ENCODE measurements around the gene CLPX. TPM values are rescaled to one million over a fixed set of nuclear protein-coding genes. Genes with fewer than 3 reads are reported as not detected.

The CLPX gene
- total RNA-seq, 2 experiments from 2014 or later = 76.7 to 77.4 TPM

DNA sequence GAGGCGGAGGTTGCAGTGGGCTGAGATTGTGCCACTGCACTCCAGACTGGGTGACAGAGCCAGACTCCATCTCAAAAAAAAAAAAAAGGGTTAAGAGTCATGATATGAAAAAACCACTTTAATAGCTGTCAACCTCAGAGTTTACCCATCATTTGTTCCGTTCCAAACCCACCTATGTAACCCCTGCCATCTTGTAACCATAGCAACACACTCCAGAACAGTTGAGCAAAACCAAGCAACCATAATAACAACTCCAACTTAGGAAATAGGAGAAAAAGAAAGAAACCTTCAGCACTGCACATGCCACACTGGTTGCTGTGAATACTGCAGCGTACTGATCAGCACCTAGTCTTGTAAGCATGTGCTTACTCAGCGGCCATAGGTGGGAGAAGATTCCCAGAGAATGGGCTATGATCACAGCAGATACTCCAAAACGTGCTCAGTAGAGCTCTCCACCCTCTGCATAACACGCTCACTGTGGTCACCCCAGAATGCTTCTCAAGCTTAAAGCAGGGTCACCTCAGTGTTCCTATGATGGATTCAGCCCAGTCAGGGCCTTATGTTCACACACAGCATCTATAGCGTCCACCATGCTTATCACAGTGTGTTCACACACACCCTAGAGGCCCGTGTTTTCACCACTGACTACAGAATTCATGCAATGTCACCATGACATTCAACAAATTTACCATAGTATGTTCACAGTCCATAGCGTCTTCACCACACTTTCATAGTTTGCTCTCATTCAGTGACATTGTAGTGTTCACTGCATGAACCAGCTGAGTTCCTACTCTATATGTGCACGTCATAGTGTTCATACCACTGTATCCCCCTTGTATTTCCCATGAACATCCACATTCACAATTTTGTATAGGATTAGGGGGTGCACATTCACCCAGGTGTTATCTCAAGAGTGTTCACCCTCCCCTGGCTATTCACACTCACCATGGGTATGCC is 32.7 kb upstream of the CLPX start:
- DNase-seq = peak; percentile 12
- Mint-ChIP-seq H3K27ac (no peak overlapping the region), H3K9me3 (no peaks in the 10 kb centered on the region), H3K27me3 (peaks cover 1% of the 10 kb centered on the region), H3K36me3 (ENCODE audit: low read depth) (no peaks in the 10 kb centered on the region), H3K4me1 (ENCODE audit: low read depth) (peaks cover 19% of the 10 kb centered on the region), H3K4me3 (peak overlapping the region; percentile 7)
- peak; percentile 71 for ATAC-seq
- POLR2A ChIA-PET = interaction anchor here (0.7 to 4.4 kb wide), 3 partner anchors 67 to 87 kb away, joined by 3 to 12 read pairs (median 3); partner anchors contain the start of gene RNU5B-1
- CTCF ChIA-PET = interaction anchor here (1.6 kb wide), 1 partner anchor 116 kb away, joined by 3 read pairs; no protein-coding TSS in a partner anchor
- TF ChIP-seq CTCF (IDR thresholded peaks at IDR 0.05) = no peak
- intact Hi-C loops (cut with micrococcal nuclease) = no loop called here

GRCh38 chr15:65215496-65215895 is 30.4 kb upstream of the CLPX start:
- DNase-seq = no peak
- TF ChIP-seq CTCF (IDR thresholded peaks at IDR 0.05) = no peak
- intact Hi-C loops (cut with micrococcal nuclease) = no loop called here

DNA sequence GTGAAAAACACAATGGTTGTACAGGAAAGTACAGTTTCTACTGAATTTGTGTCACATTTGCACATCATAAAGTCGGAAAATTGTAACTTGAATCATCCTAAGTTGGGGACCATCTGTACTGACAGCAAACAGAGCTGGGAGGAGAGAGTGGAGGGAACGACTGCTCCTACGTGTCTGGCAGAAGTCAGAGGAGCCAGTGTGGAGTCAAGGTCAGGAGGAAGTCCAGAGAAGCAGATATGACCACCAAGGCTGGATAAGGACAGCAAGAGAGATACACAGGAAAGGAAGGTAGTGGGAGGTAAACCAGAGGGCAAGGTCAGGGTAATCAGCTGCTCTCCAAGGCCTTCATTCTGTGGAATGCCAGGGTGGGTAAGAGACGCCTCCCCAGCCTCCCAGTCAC is 28.9 kb upstream of the CLPX start:
- Mint-ChIP-seq H3K36me3 (ENCODE audit: low read depth) (no peaks in the 10 kb centered on the region), H3K27me3 (peaks cover 1% of the 10 kb centered on the region), H3K4me3 (no peak overlapping the region), H3K9me3 (no peaks in the 10 kb centered on the region), H3K4me1 (ENCODE audit: low read depth) (peaks cover 20% of the 10 kb centered on the region), H3K27ac (no peak overlapping the region)
- intact Hi-C loops (cut with micrococcal nuclease) = no loop called here
- no peak for ATAC-seq
- no peak for DNase-seq
- no peak for TF ChIP-seq CTCF (IDR thresholded peaks at IDR 0.05)
- ChIA-PET POLR2A (interaction anchor here (1.4 kb wide), 1 partner anchor 84 kb away, joined by 3 read pairs; no protein-coding TSS in a partner anchor), CTCF (interaction anchor here (0.6 to 0.9 kb wide), 2 partner anchors 84 to 428 kb away, joined by 3 read pairs; no protein-coding TSS in a partner anchor)

More at GRCh38 chr15:65215496-65215895, 30.4 kb upstream of the CLPX start:
- Mint-ChIP-seq H3K9me3 (no peaks in the 10 kb centered on the region), H3K4me3 (no peak overlapping the region), H3K27ac (no peak overlapping the region), H3K27me3 (peaks cover 1% of the 10 kb centered on the region), H3K4me1 (ENCODE audit: low read depth) (peaks cover 24% of the 10 kb centered on the region), H3K36me3 (ENCODE audit: low read depth) (no peaks in the 10 kb centered on the region)
- no peak for ATAC-seq
- POLR2A ChIA-PET = interaction anchor here (0.9 to 1.4 kb wide), 2 partner anchors 82 to 89 kb away, joined by 3 read pairs; partner anchors contain the start of gene RNU5B-1
- CTCF ChIA-PET = interaction anchor here (0.6 to 1.2 kb wide), 3 partner anchors 28 to 82 kb away, joined by 3 to 5 read pairs (median 3); no protein-coding TSS in a partner anchor

DNA sequence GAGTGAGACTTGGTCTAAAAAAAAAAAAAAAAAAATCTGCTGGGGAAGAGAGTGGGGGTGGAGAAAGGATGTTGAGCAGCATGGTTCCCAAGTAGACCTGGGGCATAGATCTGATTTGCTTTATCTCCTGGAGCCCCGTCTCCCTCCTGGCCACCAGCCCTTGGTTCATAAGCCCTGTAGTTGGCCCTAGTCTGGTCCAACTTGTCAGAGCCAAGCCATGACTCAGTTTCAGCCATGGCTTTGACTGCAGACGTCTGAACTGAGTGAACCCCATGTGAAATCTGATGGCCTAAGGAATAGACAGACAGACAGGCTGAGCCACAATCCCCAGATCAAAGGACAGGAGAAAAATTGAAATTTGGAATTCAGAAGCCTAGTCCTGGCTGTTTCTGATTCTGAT is 28.1 kb upstream of the CLPX start:
- Mint-ChIP-seq H3K4me1 (ENCODE audit: low read depth) (peaks cover 13% of the 10 kb centered on the region), H3K36me3 (ENCODE audit: low read depth) (no peaks in the 10 kb centered on the region), H3K27ac (no peak overlapping the region), H3K4me3 (no peak overlapping the region), H3K27me3 (peaks cover 1% of the 10 kb centered on the region), H3K9me3 (no peaks in the 10 kb centered on the region)
- POLR2A ChIA-PET = interaction anchor here (0.8 kb wide), 2 partner anchors 11 to 87 kb away, joined by 3 to 4 read pairs; no protein-coding TSS in a partner anchor
- DNase-seq (no peak), ATAC-seq (no peak)
- CTCF ChIA-PET = interaction anchor here (1.2 kb wide), 1 partner anchor 73 kb away, joined by 3 read pairs; no protein-coding TSS in a partner anchor
- intact Hi-C loops (cut with micrococcal nuclease) = no loop called here
- TF ChIP-seq CTCF (IDR thresholded peaks at IDR 0.05) = no peak

Data from activated CD8-positive, alpha-beta T cell treated with anti-CD3 and anti-CD28 coated beads for 36 hours (primary cell).